H1 (cell line): Measurements from ENCODE around the gene PRKN. TPM values are rescaled to one million over a fixed set of nuclear protein-coding genes. Genes with fewer than 3 reads are reported as not detected.

Source experiments
- CTCF ChIA-PET: fragments of 300-600 bp; sonication (Branson Sonifier 250); formaldehyde crosslinking; loops from one replicate; lab custom pipeline; 2021; ENCODE audit not compliant: partially characterized antibody; lab: Charles Lee
- POLR2A ChIA-PET: fragments of 300-600 bp; sonication (Branson Sonifier 250); formaldehyde crosslinking; loops from one replicate; lab custom pipeline; 2021; ENCODE audit warnings: inconsistent platforms; ENCODE audit not compliant: partially characterized antibody; lab: Charles Lee
- DNase-seq, 2 experiments: peaks; one replicate each; pipeline versions ENCODE4 v3.0.0 to v3.0.0-alpha.2; 2010 to 2022; ENCODE audit warnings: low spot score in 2 of 2, low read depth in 1 of 2, mixed read lengths in 1 of 2
- FAIRE-seq: peaks from 2 replicates; lab custom pipeline; 2011; peaks lifted over from hg19 to GRCh38; lab: Jason Lieb, UNC
- H2AFZ ChIP-seq: 2 replicates; pipeline ENCODE4 v1.8.1; 2012; ENCODE audit warnings: low read length, inconsistent platforms
- H2AK5ac ChIP-seq: 2 replicates; pipeline ENCODE4 v1.6.1; 2013; ENCODE audit warnings: low read depth, low read length
- H2BK120ac ChIP-seq: replicated peaks from 2 replicates; pipeline ENCODE3; 2013; ENCODE audit warnings: low read depth, low read length, inconsistent platforms
- H2BK12ac ChIP-seq: 2 replicates; pipeline ENCODE4 v1.6.1; 2013; ENCODE audit warnings: low read depth, low read length
- H2BK15ac ChIP-seq: 2 replicates; pipeline ENCODE4 v1.6.1; 2013; ENCODE audit warnings: low read length
- H2BK20ac ChIP-seq: 2 replicates; pipeline ENCODE4 v1.6.1; 2013; ENCODE audit warnings: low read length
- H2BK5ac ChIP-seq: 2 replicates; pipeline ENCODE4 v1.6.1; 2013; ENCODE audit warnings: low read depth, low read length
- H3K14ac ChIP-seq: 2 replicates; pipeline ENCODE4 v1.6.1; 2013; ENCODE audit warnings: inconsistent platforms; ENCODE audit not compliant: insufficient read length
- H3K18ac ChIP-seq: 2 replicates; pipeline ENCODE4 v1.6.1; 2013; ENCODE audit warnings: low read length; ENCODE audit errors: extremely low read depth
- H3K23ac ChIP-seq: 2 replicates; pipeline ENCODE4 v1.6.1; 2013; ENCODE audit warnings: inconsistent platforms; ENCODE audit not compliant: insufficient read length
- H3K23me2 ChIP-seq: 2 replicates; pipeline ENCODE4 v1.6.1; 2013; ENCODE audit warnings: low read depth, low read length
- H3K27ac ChIP-seq: 2 replicates; pipeline ENCODE4 v1.6.1; 2011; ENCODE audit warnings: low read depth, low read length, inconsistent platforms
- H3K27me3 ChIP-seq, 4 experiments: replicated peaks in 1 of 4; 1 replicate in 1 of 4; 2 replicates in 3 of 4; pipeline versions ENCODE4 v1.6.1 to v1.8.1; 2011 to 2013; ENCODE audit warnings: low read length in 3 of 4, mild to moderate bottlenecking in 3 of 4, inconsistent platforms in 2 of 4, mixed read lengths in 2 of 4, moderate library complexity in 1 of 4; ENCODE audit not compliant: control insufficient read depth in 3 of 4, insufficient read depth in 3 of 4; ENCODE audit errors: extremely low read depth in 1 of 4
- H3K36me3 ChIP-seq, 4 experiments: 2 replicates each; pipeline versions ENCODE4 v1.6.1 to v1.8.1; 2011 to 2013; ENCODE audit warnings: mild to moderate bottlenecking in 4 of 4, low read length in 3 of 4, moderate library complexity in 2 of 4, control low read depth in 1 of 4, inconsistent platforms in 1 of 4; ENCODE audit not compliant: insufficient read depth in 4 of 4, control insufficient read depth in 2 of 4
- H3K4ac ChIP-seq: replicated peaks from 2 replicates; pipeline ENCODE3; 2013; ENCODE audit warnings: low read length, low read depth, mixed read lengths, inconsistent platforms; ENCODE audit not compliant: insufficient read length
- H3K4me1 ChIP-seq, 4 experiments: replicated peaks in 1 of 4; 1 replicate in 1 of 4; 2 replicates in 3 of 4; pipeline versions ENCODE4 v1.6.1 to v1.8.1; 2011 to 2013; ENCODE audit warnings: low read length in 3 of 4, inconsistent platforms in 2 of 4, mixed read lengths in 1 of 4; ENCODE audit not compliant: insufficient read depth in 4 of 4, control insufficient read depth in 3 of 4
- H3K4me2 ChIP-seq, 2 experiments: 2 replicates each; pipeline versions ENCODE4 v1.6.1 to v1.8.1; 2011 to 2013; ENCODE audit warnings: low read depth in 2 of 2, low read length in 2 of 2, control low read depth in 1 of 2, inconsistent platforms in 1 of 2, mild to moderate bottlenecking in 1 of 2; ENCODE audit not compliant: insufficient read depth in 1 of 2
- H3K4me3 ChIP-seq, 4 experiments: fragments of 200-600, 300-600 bp in 1 of 4; sonication (generic), shearing (Covaris generic), sonication (Bioruptor Twin) in 1 of 4; 2 replicates each; pipeline versions ENCODE4 v1.5.1 to v1.8.1; 2011 to 2016; ENCODE audit warnings: low read length in 4 of 4, low read depth in 3 of 4, control low read depth in 2 of 4, inconsistent platforms in 2 of 4, mild to moderate bottlenecking in 2 of 4, mixed read lengths in 1 of 4, moderate library complexity in 1 of 4; ENCODE audit not compliant: insufficient read depth in 2 of 4; ENCODE audit errors: extremely low read depth in 1 of 4
- H3K56ac ChIP-seq: replicated peaks from 2 replicates; pipeline ENCODE3; 2013; ENCODE audit warnings: low read depth, mild to moderate bottlenecking, mixed read lengths, low read length, inconsistent platforms; ENCODE audit not compliant: insufficient read length
- H3K79me1 ChIP-seq: 2 replicates; pipeline ENCODE4 v1.6.1; 2013; ENCODE audit warnings: low read depth, low read length, control low read depth
- H3K79me2 ChIP-seq, 2 experiments: 2 replicates each; pipeline versions ENCODE4 v1.6.1 to v1.8.1; 2012 to 2013; ENCODE audit warnings: low read length in 2 of 2, mild to moderate bottlenecking in 2 of 2, inconsistent platforms in 1 of 2; ENCODE audit not compliant: insufficient read depth in 2 of 2, control insufficient read depth in 1 of 2
- H3K9ac ChIP-seq, 4 experiments: replicated peaks in 1 of 4; 1 replicate in 1 of 4; 2 replicates in 3 of 4; pipeline versions ENCODE4 v1.6.1 to v1.8.1; 2011 to 2013; ENCODE audit warnings: low read depth in 3 of 4, low read length in 3 of 4, control low read depth in 2 of 4, mild to moderate bottlenecking in 2 of 4, moderate library complexity in 2 of 4, inconsistent platforms in 1 of 4; ENCODE audit errors: extremely low read depth in 1 of 4
- H3K9me3 ChIP-seq, 2 experiments: 2 replicates each; pipeline versions ENCODE4 v1.6.1 to v1.8.1; 2012 to 2013; ENCODE audit warnings: mild to moderate bottlenecking in 2 of 2, moderate library complexity in 2 of 2, control low read depth in 1 of 2, inconsistent platforms in 1 of 2, low read depth in 1 of 2, low read length in 1 of 2, mixed read lengths in 1 of 2; ENCODE audit not compliant: insufficient read depth in 2 of 2
- H4K20me1 ChIP-seq, 2 experiments: replicated peaks in 1 of 2; 2 replicates each; pipeline versions ENCODE3 to v1.8.1; 2011 to 2013; ENCODE audit warnings: inconsistent platforms in 2 of 2, low read length in 2 of 2, mild to moderate bottlenecking in 1 of 2; ENCODE audit not compliant: insufficient read depth in 2 of 2, control insufficient read depth in 1 of 2
- H4K5ac ChIP-seq: 2 replicates; pipeline ENCODE4 v1.6.1; 2013; ENCODE audit warnings: low read length, low read depth, mixed read lengths, inconsistent platforms; ENCODE audit not compliant: insufficient read length
- H4K8ac ChIP-seq: 2 replicates; pipeline ENCODE4 v1.8.0; 2013; ENCODE audit warnings: mild to moderate bottlenecking, moderate library complexity, low read length, inconsistent platforms; ENCODE audit not compliant: insufficient read depth; ENCODE audit errors: extremely low read depth
- H4K91ac ChIP-seq: replicated peaks from 2 replicates; pipeline ENCODE3; 2013; ENCODE audit warnings: low read length, mixed read lengths, inconsistent platforms; ENCODE audit not compliant: insufficient read length
- CTCF ChIP-seq, 3 experiments: IDR thresholded peaks; 1 replicate in 2 of 3; 2 replicates in 1 of 3; pipeline versions ENCODE4 v1.5.1 to v1.6.1; 2011; ENCODE audit warnings: low read length in 3 of 3, mild to moderate bottlenecking in 3 of 3, inconsistent platforms in 2 of 3, low read depth in 1 of 3, moderate library complexity in 1 of 3; ENCODE audit not compliant: insufficient read depth in 1 of 3; ENCODE audit errors: control extremely low read depth in 1 of 3
- POU5F1 ChIP-seq: IDR thresholded peaks from 2 replicates; pipeline ENCODE4 v1.6.1; 2011; ENCODE audit warnings: low read depth, mild to moderate bottlenecking, low read length, moderate library complexity
- RAD21 ChIP-seq, 2 experiments: IDR thresholded peaks in 1 of 2; conservative IDR thresholded peaks in 1 of 2; 2 replicates each; pipeline ENCODE4 v1.6.1; 2011; ENCODE audit warnings: low read depth in 2 of 2, low read length in 2 of 2, improper control_type of control experiment in 1 of 2, inconsistent platforms in 1 of 2, mild to moderate bottlenecking in 1 of 2, moderate library complexity in 1 of 2
- SIX5 ChIP-seq: IDR thresholded peaks from 2 replicates; pipeline ENCODE4 v1.6.1; 2011; ENCODE audit warnings: mild to moderate bottlenecking, low read depth, low read length
- WGBS, 2 experiments: shearing (Covaris generic) in 1 of 2; methylation state at CpG; one replicate each; pipeline versions ENCODE4 v1.1.6 to v1.1.7; 2013 to 2015; ENCODE audit warnings: low lambda C conversion rate in 2 of 2, mixed read lengths in 2 of 2, inconsistent platforms in 1 of 2, low coverage in 1 of 2, missing lambda C conversion rate in 1 of 2; ENCODE audit not compliant: insufficient replicate concordance in 2 of 2, insufficient coverage in 1 of 2, insufficient read length in 1 of 2; ENCODE audit errors: extremely low coverage in 1 of 2, missing lambda C conversion rate in 1 of 2; 5-methylcytosine and 5-hydroxymethylcytosine counted together
- polyA plus RNA-seq, 7 experiments: library from polyadenylated mRNA; depleted of rRNA in 3 of 7; stranded (reverse) in 5 of 7; unstranded in 2 of 7; fragments of >200 nt in 5 of 7; fragments of 200-250 nt in 2 of 7; gene quantifications; 1 replicate in 5 of 7; 2 replicates in 1 of 7; 4 replicates in 1 of 7; pipeline versions ENCODE4 v1.2.1 to v1.2.3, GENCODE V29; 2011 to 2013; ENCODE audit warnings: missing spikeins in 2 of 7, mixed read lengths in 2 of 7
- total RNA-seq: library from RNA; stranded (reverse); fragmentation: NEBNext Ultra II Directional; extraction: Animal tissue kit (Norgen Biotek cat#: 25700); gene quantifications from 2 replicates; pipeline ENCODE4 v1.2.1, GENCODE V29; 2021

PRKN gene
- total and polyA plus RNA-seq, 2 of the 8 experiments (the other 6 are each of a cell fraction or from before 2014, with no cell fraction given) = 0.13 to 0.29 TPM

GRCh38 chr6:161796681-161797080 is 930.9 kb downstream of the PRKN start:
- Histone ChIP-seq H3K27ac (no peak overlapping the region), H3K79me1 (no peaks in the 10 kb centered on the region)
- POLR2A ChIA-PET = interaction anchor here (0.6 kb wide), 1 partner anchor 880 kb away, joined by 3 read pairs; no protein-coding TSS in a partner anchor
- TF ChIP-seq CTCF (IDR thresholded peaks at IDR 0.05; ENCODE audit: control extremely low read depth in 1 of 3, insufficient read depth in 1 of 3, low read depth in 1 of 3, low read length in 3 of 3) (no peak), POU5F1 (no peak), SIX5 (no peak), RAD21 (IDR thresholded peaks at IDR 0.05 in 1 of 2, conservative IDR thresholded peaks at IDR 0.05 in 1 of 2; ENCODE audit: low read depth in 2 of 2, low read length in 2 of 2) (no peak)
- TF ChIP-seq, all 59 proteins: peak for 0
- FAIRE-seq (no peak), DNase-seq (no peak)
- H3K4me3 ChIP-seq = no peak overlapping the region
- CTCF ChIA-PET = interaction anchor here (0.8 kb wide), 1 partner anchor 33 kb away, joined by 4 read pairs; no protein-coding TSS in a partner anchor
- no peak overlapping the region for H2BK120ac ChIP-seq
- H2AFZ ChIP-seq = no peak overlapping the region
- 77% methylated on average over 1 of the region's 1 CpG; no CpG with 5 or more reads in 1 of the 2 experiments for WGBS, 2 experiments
- no peak overlapping the region for H3K56ac ChIP-seq
- no peak overlapping the region for H2BK12ac ChIP-seq
- no peak overlapping the region for H3K23ac ChIP-seq
- H3K23me2 ChIP-seq = no peaks in the 10 kb centered on the region
- H3K36me3 ChIP-seq = no peaks in the 10 kb centered on the region
- no peaks in the 10 kb centered on the region for H4K20me1 ChIP-seq
- no peak overlapping the region for H4K8ac ChIP-seq
- no peak overlapping the region for H4K91ac ChIP-seq
- no peak overlapping the region for H2BK15ac ChIP-seq
- no peak overlapping the region for H3K18ac ChIP-seq
- H3K4ac ChIP-seq = no peak overlapping the region
- no peak overlapping the region for H3K14ac ChIP-seq
- H3K9me3 ChIP-seq = no peaks in the 10 kb centered on the region
- H3K79me2 ChIP-seq = no peaks in the 10 kb centered on the region
- H2BK20ac ChIP-seq = no peak overlapping the region
- no peaks in the 10 kb centered on the region for H3K4me1 ChIP-seq
- no peak overlapping the region for H2AK5ac ChIP-seq
- H3K4me2 ChIP-seq = no peak overlapping the region
- no peak overlapping the region for H2BK5ac ChIP-seq
- no peak overlapping the region for H4K5ac ChIP-seq
- no peak overlapping the region for H3K9ac ChIP-seq
- H3K27me3 ChIP-seq = no peaks in the 10 kb centered on the region
